ENCODE results near the gene TIMM50. TPM values are rescaled to one million over a fixed set of nuclear protein-coding genes. Genes with fewer than 3 reads are reported as not detected.

The TIMM50 gene
- total and polyA plus RNA-seq, 2 of the 13 experiments (the other 11 are each of a cell fraction or from before 2014, with no cell fraction given): 91.1 to 92.5 TPM

GRCh38 chr19:39480337-39481228, at the start of gene TIMM50 (continued):
- TF ChIP-seq ZNF275 (CRISPR knock-in tag; IDR thresholded peaks at IDR 0.05; ENCODE audit: borderline replicate concordance) (no peak; the same call in 1 of the 2 replicates), SYNCRIP (IDR thresholded peaks at IDR 0.05; ENCODE audit: insufficient read depth, low read depth, low read length) (no peak), RNF2 (conservative IDR thresholded peaks at IDR 0.05; ENCODE audit: low read depth) (no peak; the same call in 1 of the 2 replicates), ZNF574 (CRISPR knock-in tag; IDR thresholded peaks at IDR 0.05) (peak; percentile 85), SP2 (CRISPR knock-in tag; IDR thresholded peaks at IDR 0.05) (peak; percentile 90), BORCS8-MEF2B (CRISPR knock-in tag; IDR thresholded peaks at IDR 0.05) (peak; percentile 67), ZNF333 (CRISPR knock-in tag; IDR thresholded peaks at IDR 0.05; ENCODE audit: borderline replicate concordance) (no peak), ZBTB39 (CRISPR knock-in tag; IDR thresholded peaks at IDR 0.05) (0 out of 2 replicates have a peak, but pooled peaks have one; percentile 40), SATB2 (CRISPR knock-in tag; IDR thresholded peaks at IDR 0.05) (no peak; the same call in 1 of the 2 replicates), KLF16 (CRISPR knock-in tag; IDR thresholded peaks at IDR 0.05) (peak in 1 of 2 experiments; percentile 97; a peak in 2 of 4 replicates), ZNF281 (CRISPR knock-in tag; IDR thresholded peaks at IDR 0.05; ENCODE audit: borderline replicate concordance) (peak; percentile 71; the same call in 1 of the 2 replicates), EEA1 (CRISPR knock-in tag; IDR thresholded peaks at IDR 0.05; ENCODE audit: borderline replicate concordance) (no peak), ZNF644 (CRISPR knock-in tag; IDR thresholded peaks at IDR 0.05; ENCODE audit: low read depth) (no peak), ZNF256 (CRISPR knock-in tag; conservative IDR thresholded peaks at IDR 0.05) (no peak), ATF1 (CRISPR knock-in tag; IDR thresholded peaks at IDR 0.05) (no peak), GZF1 (CRISPR knock-in tag; IDR thresholded peaks at IDR 0.05) (no peak), THAP7 (CRISPR knock-in tag; IDR thresholded peaks at IDR 0.05) (peak; percentile 95)

Data from HepG2 (cell line).